Measurements from ENCODE around the gene OBP2A. TPM values are rescaled to one million over a fixed set of nuclear protein-coding genes. Genes with fewer than 3 reads are reported as not detected.
"Not testable (repeated sequence)": the region's sequence is repeated elsewhere in the genome, so short reads cannot be mapped to it uniquely, and the experiment has no call there.

The OBP2A gene
- total RNA-seq, 1 donor from 2014 or later: not detected

GRCh38 chr9:135524130-135524861, 21.6 kb upstream of the OBP2A start:
- intact Hi-C loops (cut with micrococcal nuclease): no loop called here
- Mint-ChIP-seq H3K36me3 (ENCODE audit: low read depth) (no peaks in the 10 kb centered on the region), H3K27ac (no peak overlapping the region), H3K9me3 (no peaks in the 10 kb centered on the region), H3K4me3 (no peak overlapping the region), H3K27me3 (ENCODE audit: insufficient read depth) (peaks cover 6% of the 10 kb centered on the region), H3K4me1 (ENCODE audit: low read depth) (no peaks in the 10 kb centered on the region)
- DNase-seq (ENCODE audit: low spot score): no peak

- Mint-ChIP-seq H3K27me3 (ENCODE audit: insufficient read depth) (peaks cover 2% of the 10 kb centered on the region), H3K4me1 (ENCODE audit: low read depth) (no peaks in the 10 kb centered on the region), H3K4me3 (no peak overlapping the region), H3K9me3 (no peaks in the 10 kb centered on the region), H3K36me3 (ENCODE audit: low read depth) (no peaks in the 10 kb centered on the region), H3K27ac (no peak overlapping the region)
- no peak for DNase-seq (ENCODE audit: low spot score)
- intact Hi-C loops (cut with micrococcal nuclease): no loop called here
Observed at GRCh38 chr9:135525241-135526088, 20.5 kb upstream of the OBP2A start.

DNA sequence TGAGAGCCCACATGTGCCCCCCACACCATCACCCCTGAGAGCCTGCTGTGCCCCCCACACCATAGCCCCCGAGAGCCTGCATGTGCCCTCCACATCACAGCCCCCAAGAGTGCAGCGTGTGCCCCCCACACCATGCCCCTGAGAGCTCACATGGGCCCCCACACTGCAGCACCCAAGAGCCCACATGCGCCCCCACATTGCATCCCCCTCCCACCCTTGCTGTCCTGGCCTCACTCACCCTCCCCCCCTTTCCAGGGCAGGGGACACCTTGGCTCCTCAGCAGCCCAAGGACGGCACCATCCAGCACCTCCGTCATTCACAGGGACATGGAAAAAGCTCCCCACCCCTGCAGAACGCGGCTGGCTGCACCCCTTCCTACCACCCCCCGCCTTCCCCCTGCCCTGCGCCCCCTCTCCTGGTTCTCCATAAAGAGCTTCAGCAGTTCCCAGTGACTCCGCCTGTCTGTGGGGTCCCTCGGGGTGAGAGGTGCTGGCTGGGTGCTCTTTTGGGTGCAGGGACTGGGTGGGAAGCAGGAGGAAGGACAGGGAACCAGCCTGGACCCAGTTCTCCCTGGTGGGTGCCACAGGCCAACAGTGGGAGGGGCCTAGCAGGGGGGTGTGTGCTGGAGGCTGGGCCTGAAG, 19.7 kb upstream of the OBP2A start:
- Mint-ChIP-seq H3K4me1 (ENCODE audit: low read depth) (no peaks in the 10 kb centered on the region), H3K27ac (no peak overlapping the region), H3K4me3 (no peak overlapping the region), H3K9me3 (no peaks in the 10 kb centered on the region), H3K27me3 (ENCODE audit: insufficient read depth) (no peaks in the 10 kb centered on the region), H3K36me3 (ENCODE audit: low read depth) (no peaks in the 10 kb centered on the region)
- intact Hi-C loops (cut with micrococcal nuclease): no loop called here
- no peak for DNase-seq (ENCODE audit: low spot score)

GRCh38 chr9:135526730-135527571, 19.0 kb upstream of the OBP2A start:
- H3K9me3 Mint-ChIP-seq: no peaks in the 10 kb centered on the region
- H3K4me3 Mint-ChIP-seq: no peak overlapping the region
- H3K4me1 Mint-ChIP-seq (ENCODE audit: low read depth): no peaks in the 10 kb centered on the region
- no peaks in the 10 kb centered on the region for H3K27me3 Mint-ChIP-seq (ENCODE audit: insufficient read depth)
- no peak for DNase-seq (ENCODE audit: low spot score)
- H3K36me3 Mint-ChIP-seq (ENCODE audit: low read depth): no peaks in the 10 kb centered on the region
- intact Hi-C loops (cut with micrococcal nuclease): no loop called here
- H3K27ac Mint-ChIP-seq: no peak overlapping the region

DNA sequence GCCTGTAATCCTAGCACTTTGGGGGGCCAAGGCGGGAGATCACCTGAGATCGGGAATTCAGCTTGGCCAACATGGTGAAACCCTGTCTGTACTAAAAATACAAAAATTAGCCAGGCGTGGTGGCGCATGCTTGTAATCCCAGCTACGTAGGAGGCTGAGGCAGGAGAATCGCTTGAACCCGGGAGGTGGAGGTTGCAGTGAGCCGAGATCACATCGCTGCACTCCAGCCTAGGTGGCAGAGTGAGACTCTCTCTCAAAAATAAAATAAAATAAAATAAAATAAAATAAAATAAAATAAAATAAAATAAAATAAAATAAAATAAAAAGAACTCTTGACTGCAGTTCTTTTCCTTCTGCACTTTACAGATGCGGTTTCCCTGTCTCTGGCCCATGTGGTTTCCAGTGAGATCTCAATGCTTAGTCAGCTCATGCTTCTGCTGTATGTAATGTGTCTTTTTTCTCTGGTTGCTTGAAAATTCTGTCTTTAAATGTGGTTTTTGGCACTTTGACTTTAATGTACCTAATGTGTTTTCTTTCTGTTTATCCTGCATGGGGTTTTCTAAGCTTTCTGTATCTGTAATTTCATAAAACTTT, 17.0 kb upstream of the OBP2A start:
- H3K9me3 Mint-ChIP-seq; DNase-seq (ENCODE audit: low spot score); H3K27ac Mint-ChIP-seq; H3K4me1 Mint-ChIP-seq (ENCODE audit: low read depth); H3K4me3 Mint-ChIP-seq; intact Hi-C loops (cut with micrococcal nuclease); H3K27me3 Mint-ChIP-seq (ENCODE audit: insufficient read depth); H3K36me3 Mint-ChIP-seq (ENCODE audit: low read depth): not testable (repeated sequence)

GRCh38 chr9:135530146-135530545, 15.8 kb upstream of the OBP2A start:
- Mint-ChIP-seq H3K36me3 (ENCODE audit: low read depth) (no peaks in the 10 kb centered on the region), H3K27ac (no peak overlapping the region), H3K9me3 (no peaks in the 10 kb centered on the region), H3K27me3 (ENCODE audit: insufficient read depth) (peaks cover 13% of the 10 kb centered on the region), H3K4me1 (ENCODE audit: low read depth) (no peaks in the 10 kb centered on the region), H3K4me3 (no peak overlapping the region)
- intact Hi-C loops (cut with micrococcal nuclease): no loop called here
- DNase-seq (ENCODE audit: low spot score): no peak

GRCh38 chr9:135531096-135531495, 14.8 kb upstream of the OBP2A start:
- DNase-seq (ENCODE audit: low spot score): no peak
- H3K27me3 Mint-ChIP-seq (ENCODE audit: insufficient read depth): peaks cover 13% of the 10 kb centered on the region
- no peaks in the 10 kb centered on the region for H3K4me1 Mint-ChIP-seq (ENCODE audit: low read depth)
- H3K27ac Mint-ChIP-seq: no peak overlapping the region
- H3K36me3 Mint-ChIP-seq (ENCODE audit: low read depth): no peaks in the 10 kb centered on the region
- H3K4me3 Mint-ChIP-seq: no peak overlapping the region
- no peaks in the 10 kb centered on the region for H3K9me3 Mint-ChIP-seq
- intact Hi-C loops (cut with micrococcal nuclease): no loop called here

DNA sequence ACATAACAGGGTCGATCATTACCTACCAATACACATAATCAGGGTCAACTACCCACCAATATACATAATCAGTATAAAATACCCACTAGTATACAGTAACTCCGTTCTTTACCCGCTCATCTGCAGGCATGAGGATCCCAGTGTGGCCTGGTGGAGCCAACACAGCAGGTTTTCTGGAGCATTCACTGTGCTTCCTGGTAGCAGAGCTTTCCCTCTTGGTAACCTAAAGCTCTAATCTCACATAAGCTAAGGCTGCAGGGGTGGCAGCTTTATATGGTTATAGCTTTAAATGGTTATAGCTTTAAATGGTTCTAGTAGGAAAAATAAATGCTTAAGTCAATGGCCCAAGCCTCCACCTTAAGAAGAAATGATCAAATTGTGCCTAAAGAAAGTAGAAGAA, 12.8 kb upstream of the OBP2A start:
- H3K27me3 Mint-ChIP-seq (ENCODE audit: insufficient read depth): peaks cover 15% of the 10 kb centered on the region
- no peak for DNase-seq (ENCODE audit: low spot score)
- no peak overlapping the region for H3K4me3 Mint-ChIP-seq
- no peaks in the 10 kb centered on the region for H3K36me3 Mint-ChIP-seq (ENCODE audit: low read depth)
- no peaks in the 10 kb centered on the region for H3K4me1 Mint-ChIP-seq (ENCODE audit: low read depth)
- H3K27ac Mint-ChIP-seq: no peak overlapping the region
- H3K9me3 Mint-ChIP-seq: no peaks in the 10 kb centered on the region
- intact Hi-C loops (cut with micrococcal nuclease): no loop called here

DNA sequence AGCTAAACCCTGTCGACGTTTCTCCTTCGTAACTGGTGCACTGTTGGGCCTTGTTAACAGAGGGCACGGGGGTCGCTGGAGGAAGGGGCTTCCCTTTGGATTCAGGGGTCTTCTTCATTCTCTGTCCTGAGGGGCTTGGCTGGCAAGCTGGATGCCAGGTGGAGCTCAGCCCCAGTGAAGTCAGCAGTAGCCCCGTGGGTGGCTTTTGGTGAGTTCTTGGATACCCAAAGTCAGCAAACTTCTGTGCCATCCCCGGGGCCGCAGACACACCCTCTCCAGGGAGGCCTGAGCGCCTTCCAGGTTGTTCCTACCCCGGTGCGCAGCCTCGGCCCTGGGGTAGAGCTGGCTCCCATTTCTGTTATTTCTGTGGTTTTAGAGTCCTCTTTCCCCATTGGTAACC, 12.3 kb upstream of the OBP2A start:
- Mint-ChIP-seq H3K36me3 (ENCODE audit: low read depth) (no peaks in the 10 kb centered on the region), H3K4me1 (ENCODE audit: low read depth) (no peaks in the 10 kb centered on the region), H3K9me3 (no peaks in the 10 kb centered on the region), H3K4me3 (no peak overlapping the region), H3K27me3 (ENCODE audit: insufficient read depth) (peaks cover 15% of the 10 kb centered on the region), H3K27ac (no peak overlapping the region)
- no peak for DNase-seq (ENCODE audit: low spot score)
- intact Hi-C loops (cut with micrococcal nuclease): no loop called here

GRCh38 chr9:135534192-135534711, 11.7 kb upstream of the OBP2A start:
- H3K4me3 Mint-ChIP-seq; intact Hi-C loops (cut with micrococcal nuclease); H3K4me1 Mint-ChIP-seq (ENCODE audit: low read depth); DNase-seq (ENCODE audit: low spot score); H3K9me3 Mint-ChIP-seq; H3K36me3 Mint-ChIP-seq (ENCODE audit: low read depth); H3K27ac Mint-ChIP-seq: not testable (repeated sequence)
- H3K27me3 Mint-ChIP-seq (ENCODE audit: insufficient read depth): peaks cover 15% of the 10 kb centered on the region

GRCh38 chr9:135534826-135535225, 11.1 kb upstream of the OBP2A start:
- H3K4me3 Mint-ChIP-seq; DNase-seq (ENCODE audit: low spot score); H3K4me1 Mint-ChIP-seq (ENCODE audit: low read depth); intact Hi-C loops (cut with micrococcal nuclease); H3K36me3 Mint-ChIP-seq (ENCODE audit: low read depth); H3K27ac Mint-ChIP-seq; H3K9me3 Mint-ChIP-seq: not testable (repeated sequence)
- H3K27me3 Mint-ChIP-seq (ENCODE audit: insufficient read depth): peaks cover 15% of the 10 kb centered on the region

- H3K4me1 Mint-ChIP-seq (ENCODE audit: low read depth); H3K9me3 Mint-ChIP-seq; H3K27ac Mint-ChIP-seq; intact Hi-C loops (cut with micrococcal nuclease); H3K36me3 Mint-ChIP-seq (ENCODE audit: low read depth); H3K4me3 Mint-ChIP-seq; DNase-seq (ENCODE audit: low spot score): not testable (repeated sequence)
- peaks cover 15% of the 10 kb centered on the region for H3K27me3 Mint-ChIP-seq (ENCODE audit: insufficient read depth)
Observed at GRCh38 chr9:135535631-135536030, 10.3 kb upstream of the OBP2A start.

Measured in activated T-helper 1 cell treated with anti-CD3 and anti-CD28 coated beads, Interleukin-12 subunit alpha, Interleukin-12 subunit beta, Interleukin-2, Interleukin-4 antibody, amounts not matched to agents 30 ng/mL and 10 ng/mL and 1 ng/mL, durations not matched to agents 14 hours and 24 hours and 36 hours (primary cell).